SK-N-SH treated with all-trans-retinoic acid at 6 μM for 48 hours (cell line): Measurements from ENCODE around the gene RPS23.

ENCODE experiments used
- RARB ChIP-seq: fragments of 250-450 bp; sonication (Bioruptor Pico); IDR thresholded peaks from 2 replicates; pipeline ENCODE4 v1.8.0; 2021; ENCODE audit warnings: mild to moderate bottlenecking, moderate library complexity
- ZFP30 ChIP-seq: fragments of 450-650 bp; formaldehyde crosslinking; IDR thresholded peaks from 2 replicates; pipeline ENCODE4 v1.5.0; 2022; ENCODE audit warnings: mild to moderate bottlenecking, moderate library complexity
- TF ChIP-seq, protein P1 (sequence below): fragments of 250-450 bp; sonication (Bioruptor Pico); IDR thresholded peaks from 2 replicates; pipeline ENCODE4 v1.8.0; 2020; ENCODE audit warnings: mild to moderate bottlenecking, moderate library complexity, borderline replicate concordance
- TF ChIP-seq, protein P2 (sequence below): fragments of 250-450 bp; sonication (Bioruptor Pico); IDR thresholded peaks from 2 replicates; pipeline ENCODE4 v1.5.0; 2020; ENCODE audit warnings: mild to moderate bottlenecking, moderate library complexity

DNA sequence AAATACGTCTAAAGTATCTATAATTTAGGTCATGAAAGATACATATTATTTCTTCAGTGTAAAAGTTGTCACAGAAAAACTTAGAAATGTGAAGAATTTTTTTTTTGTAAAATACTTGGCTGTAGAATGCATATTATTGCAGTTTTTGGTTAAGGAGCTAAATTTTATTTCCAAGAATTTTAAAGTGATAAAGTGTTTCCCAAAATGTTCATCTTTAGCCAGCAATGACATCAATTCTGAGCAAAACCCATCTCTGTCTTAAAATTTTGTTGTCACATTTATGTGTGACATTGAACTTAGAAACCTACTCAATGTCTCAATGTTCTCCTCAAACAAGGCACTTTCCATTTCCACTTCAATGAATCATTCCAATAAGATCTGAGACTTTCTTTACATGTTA, 47.8 kb upstream of the RPS23 start:
- TF ChIP-seq RARB, result no peak
- TF ChIP-seq, protein P1, sequence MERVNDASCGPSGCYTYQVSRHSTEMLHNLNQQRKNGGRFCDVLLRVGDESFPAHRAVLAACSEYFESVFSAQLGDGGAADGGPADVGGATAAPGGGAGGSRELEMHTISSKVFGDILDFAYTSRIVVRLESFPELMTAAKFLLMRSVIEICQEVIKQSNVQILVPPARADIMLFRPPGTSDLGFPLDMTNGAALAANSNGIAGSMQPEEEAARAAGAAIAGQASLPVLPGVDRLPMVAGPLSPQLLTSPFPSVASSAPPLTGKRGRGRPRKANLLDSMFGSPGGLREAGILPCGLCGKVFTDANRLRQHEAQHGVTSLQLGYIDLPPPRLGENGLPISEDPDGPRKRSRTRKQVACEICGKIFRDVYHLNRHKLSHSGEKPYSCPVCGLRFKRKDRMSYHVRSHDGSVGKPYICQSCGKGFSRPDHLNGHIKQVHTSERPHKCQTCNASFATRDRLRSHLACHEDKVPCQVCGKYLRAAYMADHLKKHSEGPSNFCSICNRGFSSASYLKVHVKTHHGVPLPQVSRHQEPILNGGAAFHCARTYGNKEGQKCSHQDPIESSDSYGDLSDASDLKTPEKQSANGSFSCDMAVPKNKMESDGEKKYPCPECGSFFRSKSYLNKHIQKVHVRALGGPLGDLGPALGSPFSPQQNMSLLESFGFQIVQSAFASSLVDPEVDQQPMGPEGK, result no peak
- TF ChIP-seq, protein P2, sequence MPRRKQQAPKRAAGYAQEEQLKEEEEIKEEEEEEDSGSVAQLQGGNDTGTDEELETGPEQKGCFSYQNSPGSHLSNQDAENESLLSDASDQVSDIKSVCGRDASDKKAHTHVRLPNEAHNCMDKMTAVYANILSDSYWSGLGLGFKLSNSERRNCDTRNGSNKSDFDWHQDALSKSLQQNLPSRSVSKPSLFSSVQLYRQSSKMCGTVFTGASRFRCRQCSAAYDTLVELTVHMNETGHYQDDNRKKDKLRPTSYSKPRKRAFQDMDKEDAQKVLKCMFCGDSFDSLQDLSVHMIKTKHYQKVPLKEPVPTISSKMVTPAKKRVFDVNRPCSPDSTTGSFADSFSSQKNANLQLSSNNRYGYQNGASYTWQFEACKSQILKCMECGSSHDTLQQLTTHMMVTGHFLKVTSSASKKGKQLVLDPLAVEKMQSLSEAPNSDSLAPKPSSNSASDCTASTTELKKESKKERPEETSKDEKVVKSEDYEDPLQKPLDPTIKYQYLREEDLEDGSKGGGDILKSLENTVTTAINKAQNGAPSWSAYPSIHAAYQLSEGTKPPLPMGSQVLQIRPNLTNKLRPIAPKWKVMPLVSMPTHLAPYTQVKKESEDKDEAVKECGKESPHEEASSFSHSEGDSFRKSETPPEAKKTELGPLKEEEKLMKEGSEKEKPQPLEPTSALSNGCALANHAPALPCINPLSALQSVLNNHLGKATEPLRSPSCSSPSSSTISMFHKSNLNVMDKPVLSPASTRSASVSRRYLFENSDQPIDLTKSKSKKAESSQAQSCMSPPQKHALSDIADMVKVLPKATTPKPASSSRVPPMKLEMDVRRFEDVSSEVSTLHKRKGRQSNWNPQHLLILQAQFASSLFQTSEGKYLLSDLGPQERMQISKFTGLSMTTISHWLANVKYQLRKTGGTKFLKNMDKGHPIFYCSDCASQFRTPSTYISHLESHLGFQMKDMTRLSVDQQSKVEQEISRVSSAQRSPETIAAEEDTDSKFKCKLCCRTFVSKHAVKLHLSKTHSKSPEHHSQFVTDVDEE (CRISPR knock-in tag), result no peak
- TF ChIP-seq ZFP30 (CRISPR knock-in tag), result no peak
